HL-60/S4 (cell line): Measurements from ENCODE around the gene MIPEP.

ENCODE experiments used
- in situ Hi-C: fragments of 300-500 bp; cut with MboI; formaldehyde crosslinking; loops from 2 replicates; pipeline ENCODE4 v1.14.3; 2022; ENCODE audit warnings: low sequenced_read_pairs

Gene MIPEP

DNA sequence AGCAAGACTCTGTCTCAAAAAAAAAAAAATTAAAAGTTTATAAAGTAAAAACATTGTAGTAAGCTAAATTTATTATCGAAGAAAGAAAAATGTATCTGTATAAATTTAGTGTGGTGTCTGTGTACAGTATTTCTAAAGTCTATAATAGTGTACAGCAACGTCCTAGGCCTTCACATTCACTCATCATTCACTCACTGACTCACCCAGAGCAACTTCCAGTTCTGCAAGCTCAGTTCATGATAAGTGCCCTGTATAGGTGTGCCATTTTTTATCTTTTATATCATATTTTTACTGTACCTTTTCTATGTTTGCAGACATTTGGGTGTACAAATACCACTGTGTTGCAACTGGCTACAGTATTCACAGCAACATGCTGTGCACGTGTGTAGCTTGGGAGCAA, 200.9 kb downstream of the MIPEP start:
- in situ Hi-C loops = no loop called here

DNA sequence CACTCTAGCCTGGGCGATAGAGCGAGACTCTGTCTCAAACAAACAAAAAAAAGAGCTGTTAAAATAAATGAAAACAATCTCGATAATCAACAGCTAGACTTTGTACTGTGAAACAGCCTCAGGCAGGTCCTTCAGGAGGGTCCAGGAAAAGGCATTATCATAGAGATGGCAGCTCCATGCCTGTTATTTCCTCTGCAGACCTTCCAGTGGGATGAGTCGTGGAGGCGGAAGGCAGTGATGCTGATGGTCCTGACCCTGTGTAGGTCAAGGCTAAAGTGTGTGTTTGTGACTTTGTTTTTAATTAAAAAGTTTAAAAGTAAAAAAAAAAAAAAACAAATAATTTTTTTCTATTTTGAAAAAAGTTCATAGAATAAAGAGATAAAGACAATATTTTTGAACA, 201.6 kb downstream of the MIPEP start:
- in situ Hi-C loops = no loop called here

DNA sequence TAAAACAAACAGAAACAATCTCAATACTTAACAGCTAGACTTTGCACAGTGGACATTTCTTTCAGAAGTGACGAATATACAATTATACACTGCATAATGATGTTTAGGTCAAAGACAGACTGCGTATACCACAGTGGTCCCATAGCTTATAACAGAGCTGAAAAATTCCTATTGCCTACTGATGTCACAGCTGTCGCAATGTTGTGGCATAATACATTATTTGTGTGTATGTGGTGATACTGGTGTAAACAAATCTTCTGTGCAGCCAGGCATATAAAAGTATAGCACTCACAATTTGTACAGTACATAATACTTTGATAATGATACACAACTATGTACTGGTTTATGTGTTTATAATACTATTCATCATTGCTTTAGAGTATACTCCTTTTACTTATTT, 202.3 kb downstream of the MIPEP start:
- in situ Hi-C loops = no loop called here

DNA sequence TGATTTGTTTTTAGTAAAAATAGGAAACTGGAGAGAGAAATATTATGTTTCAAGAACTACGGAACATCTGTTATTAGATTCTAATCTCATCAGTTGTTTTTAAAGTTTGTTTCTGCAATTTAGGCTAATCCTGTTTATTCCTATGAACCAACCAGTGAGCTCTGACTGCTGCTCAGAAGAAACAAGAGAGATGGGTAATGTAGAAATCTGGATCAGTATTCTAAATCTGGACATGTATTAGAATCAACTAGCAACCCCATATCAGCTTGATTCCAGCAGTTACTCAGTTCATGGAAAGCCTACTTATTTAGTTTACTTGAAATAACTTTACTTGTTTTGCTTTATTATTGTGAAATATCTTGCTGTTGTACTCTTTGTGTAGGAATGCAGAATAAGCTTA, 203.8 kb downstream of the MIPEP start:
- in situ Hi-C loops = no loop called here

DNA sequence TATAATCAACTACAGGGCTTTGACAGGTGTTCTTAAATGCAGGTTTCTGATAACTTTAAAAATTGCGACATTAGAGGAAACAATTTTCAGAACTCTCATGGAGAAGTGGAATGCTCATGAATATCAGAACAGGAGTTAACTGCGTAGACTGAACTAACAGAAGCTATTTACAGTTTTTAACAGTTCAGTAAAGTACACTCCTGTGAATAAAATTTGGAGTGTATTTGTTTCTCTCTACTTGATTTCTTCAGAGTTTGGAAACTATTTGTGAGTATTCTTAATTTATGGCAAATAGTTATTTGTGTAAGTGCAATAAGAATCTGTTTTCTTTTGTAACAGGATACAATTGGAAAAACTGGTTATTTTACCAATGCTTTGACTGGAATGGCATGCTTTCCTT, 204.6 kb downstream of the MIPEP start:
- in situ Hi-C loops = no loop called here

DNA sequence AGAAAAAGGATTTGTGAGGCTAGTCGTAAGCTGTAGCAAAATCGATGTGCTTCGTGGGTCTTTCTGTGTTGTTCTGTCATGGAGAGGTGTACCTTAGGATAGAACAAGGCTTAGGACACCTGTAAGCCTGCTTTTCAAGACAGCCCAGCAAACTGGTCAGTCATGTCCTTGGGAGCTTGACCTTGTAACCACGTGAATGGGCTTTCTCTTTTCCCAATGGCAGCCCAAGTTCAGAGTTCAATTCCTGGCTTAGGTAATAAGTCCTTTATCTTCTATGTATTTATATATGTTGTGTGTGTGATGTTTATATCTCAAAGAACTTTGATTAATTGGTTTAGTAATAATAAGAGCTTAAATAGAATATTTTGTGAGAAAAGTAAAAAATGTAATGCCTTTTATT, 206.1 kb downstream of the MIPEP start:
- in situ Hi-C loops = no loop called here

DNA sequence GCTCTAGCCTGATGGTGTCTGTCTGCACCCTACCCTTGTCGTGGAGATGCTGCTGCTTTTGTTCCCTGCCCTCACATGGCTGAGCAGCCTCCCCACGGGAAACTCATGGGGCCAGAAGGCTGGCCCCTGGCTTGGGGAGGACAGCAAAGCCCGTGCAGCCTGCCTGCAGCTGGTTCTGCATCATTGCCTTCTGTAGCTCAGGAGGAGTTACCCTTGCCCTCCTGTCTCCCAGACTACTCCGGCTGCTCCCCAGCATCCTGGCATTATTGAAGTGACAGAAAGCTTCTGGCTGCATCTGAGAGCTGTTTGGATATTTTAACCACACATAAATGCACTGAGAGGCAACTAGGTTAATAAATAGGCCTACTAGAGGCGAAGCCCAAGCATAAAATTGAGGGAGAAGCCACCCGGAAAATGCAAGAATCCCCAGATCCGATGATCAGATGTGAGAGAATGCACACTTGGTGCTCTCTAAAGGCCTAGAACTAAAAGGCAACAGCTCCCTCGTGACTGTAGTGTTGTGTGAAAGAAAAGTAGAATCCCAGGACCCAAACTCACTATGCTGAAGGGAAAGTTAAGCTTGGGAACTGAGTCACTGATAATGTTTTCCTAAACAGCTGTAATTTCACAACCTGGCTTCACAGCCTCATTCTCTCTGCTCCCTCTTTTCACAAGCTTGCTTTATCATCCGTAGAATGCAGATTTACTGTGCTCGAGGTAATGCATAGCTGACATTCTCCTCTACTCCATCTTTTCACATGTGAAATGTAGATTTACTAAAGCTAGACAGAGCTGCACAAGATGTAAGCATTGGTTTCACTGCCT, 208.1 kb downstream of the MIPEP start:
- in situ Hi-C loops = no loop called here
